HG03575 (cell line): ENCODE measurements around the gene GSG1L2.

Source experiments
- ATAC-seq: cut with Tn5 transposase; IDR thresholded peaks from one replicate; pipeline ENCODE4 v1.9.1; 2021; ENCODE audit not compliant: unreplicated experiment, insufficient number of reproducible peaks, low FRiP score; ENCODE audit errors: extremely low read depth

Gene GSG1L2

GRCh38 chr17:9760266-9760665 is 61.6 kb downstream of the GSG1L2 start:
- ATAC-seq: no peak

- no peak for ATAC-seq
These were observed 66.8 kb downstream of the GSG1L2 start for GRCh38 chr17:9755083-9755482.
